Right renal cortex interstitium (tissue), 3 donors: ENCODE measurements around the gene PET100. TPM values are rescaled to one million over a fixed set of nuclear protein-coding genes. Genes with fewer than 3 reads are reported as not detected.

ENCODE experiments used
- DNase-seq, 3 donors: peaks; one replicate each; pipeline ENCODE4 v3.0.0-alpha.2; 2013; ENCODE audit warnings: low read depth in 3 of 3, low spot score in 2 of 3
- polyA plus RNA-seq, 3 donors: library from polyadenylated mRNA; unstranded; fragments of 120-200 nt; gene quantifications; one replicate each; pipeline ENCODE4 v1.2.1, GENCODE V29; 2013; ENCODE audit not compliant: insufficient read length in 3 of 3

Gene PET100
- polyA plus RNA-seq, 3 donors, result 114 to 139 (median 125) TPM

DNA sequence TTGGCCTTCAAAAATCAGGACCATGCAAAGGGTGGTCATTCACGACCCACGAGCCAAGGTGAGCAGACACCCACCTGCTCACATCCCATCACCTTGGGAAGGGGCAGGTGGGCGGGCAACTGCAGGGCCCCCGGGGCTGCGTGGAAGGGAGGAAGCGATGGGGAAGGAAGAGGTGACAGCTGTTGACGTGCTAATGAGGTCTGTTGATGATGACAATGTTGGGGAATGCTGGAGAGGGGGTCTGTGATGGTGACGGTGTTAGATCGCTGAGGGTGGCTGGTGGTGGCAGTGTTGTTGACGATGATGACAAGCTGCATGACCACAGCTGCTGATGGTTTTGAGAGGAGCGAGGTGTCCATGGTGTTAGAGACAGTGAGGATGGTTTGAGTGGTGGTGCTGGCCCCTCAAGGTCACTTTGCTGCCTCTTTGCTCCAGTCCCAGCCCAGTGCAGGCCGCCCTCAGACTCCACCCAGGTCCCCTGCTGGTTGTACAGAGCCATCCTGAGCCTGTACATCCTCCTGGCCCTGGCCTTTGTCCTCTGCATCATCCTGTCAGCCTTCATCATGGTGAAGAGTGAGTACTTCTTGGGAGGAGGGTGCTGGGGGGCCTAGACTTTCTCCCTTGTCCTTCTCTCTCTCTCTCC lies 48.2 kb downstream of the PET100 start:
- DNase-seq, result no peak

DNA sequence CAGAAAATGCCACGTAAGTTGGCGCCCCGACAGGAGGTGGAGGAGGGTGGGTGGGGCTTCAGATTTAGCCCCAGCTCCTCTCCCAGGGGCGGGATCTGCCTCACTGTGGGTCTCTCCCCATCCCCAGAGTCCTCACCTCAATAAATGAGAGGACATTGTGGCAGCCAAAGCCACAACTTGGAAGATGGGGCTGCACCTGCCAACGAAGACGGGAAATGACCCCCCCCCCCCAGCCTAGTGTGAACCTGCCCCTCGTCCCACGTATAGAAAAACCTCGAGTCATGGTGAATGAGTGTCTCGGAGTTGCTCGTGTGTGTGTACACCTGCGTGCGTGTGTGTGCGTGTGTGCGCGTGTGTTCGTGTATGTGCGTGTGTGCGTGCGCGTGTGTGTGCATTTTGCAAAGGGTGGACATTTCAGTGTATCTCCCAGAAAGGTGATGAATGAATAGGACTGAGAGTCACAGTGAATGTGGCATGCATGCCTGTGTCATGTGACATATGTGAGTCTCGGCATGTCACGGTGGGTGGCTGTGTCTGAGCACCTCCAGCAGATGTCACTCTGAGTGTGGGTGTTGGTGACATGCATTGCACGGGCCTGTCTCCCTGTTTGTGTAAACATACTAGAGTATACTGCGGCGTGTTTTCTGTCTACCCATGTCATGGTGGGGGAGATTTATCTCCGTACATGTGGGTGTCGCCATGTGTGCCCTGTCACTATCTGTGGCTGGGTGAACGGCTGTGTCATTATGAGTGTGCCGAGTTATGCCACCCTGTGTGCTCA lies 49.6 kb downstream of the PET100 start:
- DNase-seq, result no peak

DNA sequence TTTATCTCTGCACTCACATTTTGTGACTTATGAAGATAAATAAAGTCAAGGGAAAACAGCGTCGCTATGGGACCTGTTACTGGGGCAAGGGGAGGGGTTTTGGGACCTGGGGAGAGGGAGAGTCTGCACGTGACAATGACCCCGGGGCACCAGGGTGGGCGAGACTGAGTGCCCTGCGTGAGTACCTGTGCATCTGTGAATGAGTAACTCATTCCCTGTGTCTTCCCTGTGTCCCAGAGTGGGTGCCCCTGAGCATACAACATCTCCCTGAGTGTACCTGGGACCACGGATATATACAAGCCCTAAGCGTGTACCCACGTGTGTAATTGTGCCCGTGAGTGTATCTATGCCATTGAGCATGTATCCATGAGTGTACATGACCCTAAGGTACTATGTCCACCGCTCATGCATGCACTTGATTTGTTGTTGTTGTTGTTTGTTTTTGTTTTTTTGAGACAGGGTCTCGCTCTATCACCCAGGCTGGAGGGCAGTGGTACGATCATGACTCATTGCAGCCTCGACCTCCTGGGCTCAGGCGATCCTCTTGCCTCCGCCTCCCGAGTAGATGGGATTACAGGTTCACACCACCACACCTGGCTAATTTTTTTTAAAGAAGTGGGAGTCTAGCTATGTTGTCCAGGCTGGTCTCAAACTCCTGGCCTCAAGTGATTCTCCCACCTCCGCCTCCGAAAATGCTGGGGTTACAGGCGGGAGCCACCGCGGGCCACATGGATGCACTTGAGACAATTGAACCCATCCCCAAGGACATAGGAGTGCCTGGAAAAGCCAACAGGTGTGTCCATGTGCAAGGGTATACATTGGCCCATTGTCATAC lies 50.4 kb downstream of the PET100 start:
- no peak for DNase-seq

DNA sequence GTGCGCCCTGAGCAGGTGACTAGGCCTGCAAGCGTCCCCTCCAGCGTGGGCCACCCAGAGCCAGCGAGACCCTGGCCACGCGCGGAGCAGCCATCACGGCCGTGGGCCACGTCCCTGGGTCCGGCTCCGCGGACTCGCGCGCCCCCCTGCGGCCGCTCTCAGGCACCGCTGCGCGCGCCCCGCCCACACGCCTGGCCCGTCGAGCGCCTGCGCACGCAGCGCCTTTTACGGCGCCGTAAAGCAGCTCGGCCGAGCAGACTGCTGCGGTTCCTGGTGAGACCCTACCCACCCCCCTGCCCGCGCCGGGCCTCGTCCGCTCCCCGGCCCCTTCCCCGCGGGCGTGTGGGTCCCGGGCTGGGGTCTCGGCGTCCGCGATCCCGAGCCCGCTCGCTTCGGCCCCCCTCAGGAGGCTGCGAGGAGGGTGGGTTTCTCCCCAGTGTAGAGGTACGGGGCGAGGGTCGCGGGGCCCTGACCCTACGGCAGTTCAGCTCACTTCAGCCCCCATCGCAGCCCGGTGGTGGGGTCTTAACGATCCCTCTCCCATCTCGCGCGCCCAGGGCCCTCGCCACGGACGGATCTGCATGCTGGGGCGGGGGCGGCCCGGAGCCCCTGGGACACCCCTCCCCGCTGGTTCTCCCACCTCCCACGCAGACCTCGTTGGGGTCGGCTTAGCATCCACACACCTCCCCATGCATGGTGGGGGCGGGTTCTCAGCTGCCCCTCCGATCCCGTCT lies 51.2 kb downstream of the PET100 start, which contains the start of gene TRAPPC5:
TRAPPC5 (plus strand) TSS at position 228 of the 734 bp plus-strand sequence. CDS start 1,421 bp downstream, outside the sequence.
- DNase-seq, result peak; percentile 50 to 81 (median 70)

Other genes with a start within 250 kb of the PET100 start
- 1 to 10 TPM; 4.7 to 6.2 (median 5.4) TPM for gene PEX11G, start 140.8 kb upstream of the PET100 start, polyA plus RNA-seq
- gene ZNF358, start 113.7 kb upstream of the PET100 start, polyA plus RNA-seq, result 10 to 100 TPM; 28.7 to 39.8 (median 32.4) TPM
- 10 to 100 TPM; 13.5 to 15.0 (median 13.9) TPM for gene MCOLN1, start 107.2 kb upstream of the PET100 start, polyA plus RNA-seq
- gene PNPLA6, start 94.1 kb upstream of the PET100 start, polyA plus RNA-seq, result 10 to 100 TPM; 29.4 to 39.1 (median 32.5) TPM
- gene CAMSAP3, start 33.9 kb upstream of the PET100 start, polyA plus RNA-seq, result 10 to 100 TPM; 12.3 to 15.4 (median 12.5) TPM
- gene XAB2, start 248 bp upstream of the PET100 start, polyA plus RNA-seq, result 10 to 100 TPM; 30.3 to 35.7 (median 30.9) TPM
- under 1 TPM; 0.58 to 0.83 (median 0.62) TPM for gene PCP2, start 3.9 kb downstream of the PET100 start, polyA plus RNA-seq
- gene STXBP2, start 7.3 kb downstream of the PET100 start, polyA plus RNA-seq, result 10 to 100 TPM; 60.0 to 69.0 (median 61.0) TPM
- gene RETN, start 39.3 kb downstream of the PET100 start, polyA plus RNA-seq, result 1 to 10 TPM in 2 of 3 donors, under 1 TPM in 1; 0.64 to 1.5 (median 1.3) TPM
- gene MCEMP1, start 47.3 kb downstream of the PET100 start, polyA plus RNA-seq, result under 1 TPM in 2 of 3 donors, not detected in 1; 0.10 to 0.44 TPM
- 10 to 100 TPM; 39.8 to 49.0 (median 46.4) TPM for gene TRAPPC5, start 51.0 kb downstream of the PET100 start, polyA plus RNA-seq
- gene FCER2, start 72.3 kb downstream of the PET100 start, polyA plus RNA-seq, result under 1 TPM in 1 of 3 donors, not detected in 2; 0.22 TPM
- gene CLEC4G, start 102.3 kb downstream of the PET100 start, polyA plus RNA-seq, result not detected
- gene CD209, start 117.7 kb downstream of the PET100 start, polyA plus RNA-seq, result 1 to 10 TPM in 2 of 3 donors, under 1 TPM in 1; 0.94 to 1.4 (median 1.3) TPM
- gene CLEC4M, start 133.4 kb downstream of the PET100 start, polyA plus RNA-seq, result 1 to 10 TPM; 2.0 to 4.2 (median 2.1) TPM
- gene EVI5L, start 200.4 kb downstream of the PET100 start, polyA plus RNA-seq, result 10 to 100 TPM; 14.1 to 17.9 (median 15.5) TPM
- gene PRR36, start 244.6 kb downstream of the PET100 start, polyA plus RNA-seq, result 1 to 10 TPM; 4.2 to 4.5 (median 4.3) TPM